ENCODE results near the gene UGT1A10.

GRCh38 chr2:233799716-233800115 lies 163.5 kb downstream of the UGT1A10 start:
- TF ChIP-seq CTCF (IDR thresholded peaks at IDR 0.05; ENCODE audit: low read depth, low read length) (no peak), MAX (IDR thresholded peaks at IDR 0.05; ENCODE audit: low read depth, low read length) (no peak)
